Caki2 (cell line): ENCODE measurements around the gene KLHL26. TPM values are rescaled to one million over a fixed set of nuclear protein-coding genes. Genes with fewer than 3 reads are reported as not detected.
A peak's percentile ranks its signal among the peaks of the same experiment; 100 is the strongest.

Experiments
- DNase-seq: peaks from one replicate; pipeline ENCODE4 v3.0.0-alpha.2; 2015; ENCODE audit warnings: low read depth
- in situ Hi-C: cut with HindIII; loops from 2 replicates; pipeline ENCODE4 v1.10.0; 2016; ENCODE audit warnings: low sequenced_read_pairs, low pct_unique_long_range_greater_than_20kb, mixed read lengths
- total RNA-seq: library from RNA; depleted of rRNA; stranded (reverse); fragments of >200 nt; shearing (Covaris generic); gene quantifications from 2 replicates; pipeline ENCODE4 v1.2.3, GENCODE V29; 2014; ENCODE audit warnings: low replicate concordance

The KLHL26 gene
- total RNA-seq, 1 experiment from 2014 or later: 11.2 TPM

GRCh38 chr19:18637673-18638630, 1.1 kb downstream of the KLHL26 start:
- DNase-seq: peak; percentile 63
- in situ Hi-C loops: no loop called here

DNA sequence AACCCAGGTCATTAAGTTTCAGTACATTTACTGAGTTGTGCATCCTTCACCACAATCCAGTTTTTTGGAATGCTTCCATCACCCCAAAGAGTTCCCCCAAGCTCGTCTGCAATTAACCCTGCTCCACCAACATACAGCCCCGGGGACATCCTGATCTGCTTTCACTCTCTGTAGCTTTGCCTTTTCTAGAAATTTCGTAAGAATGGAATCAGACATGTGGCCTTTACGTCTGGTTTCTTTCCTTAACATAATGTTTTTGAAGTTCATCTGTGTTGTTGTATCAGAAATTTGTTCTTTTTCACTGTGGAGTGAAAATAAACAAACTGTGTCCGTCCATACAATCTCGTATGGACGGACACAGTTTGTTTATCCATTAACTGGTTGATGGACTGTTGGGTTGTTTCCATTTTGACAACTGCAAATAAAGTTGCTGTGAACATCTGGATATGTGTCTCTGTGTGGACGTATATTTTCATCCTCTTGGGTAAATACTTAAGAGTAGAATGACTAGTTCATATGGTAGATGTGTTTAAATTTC, 2.9 kb downstream of the KLHL26 start:
- in situ Hi-C loops: no loop called here

GRCh38 chr19:18644196-18645034, 7.6 kb downstream of the KLHL26 start:
- peak; percentile 39 for DNase-seq
- in situ Hi-C loops: no loop called here

More for the DNA sequence above, 2.9 kb downstream of the KLHL26 start:
- no peak for DNase-seq

DNA sequence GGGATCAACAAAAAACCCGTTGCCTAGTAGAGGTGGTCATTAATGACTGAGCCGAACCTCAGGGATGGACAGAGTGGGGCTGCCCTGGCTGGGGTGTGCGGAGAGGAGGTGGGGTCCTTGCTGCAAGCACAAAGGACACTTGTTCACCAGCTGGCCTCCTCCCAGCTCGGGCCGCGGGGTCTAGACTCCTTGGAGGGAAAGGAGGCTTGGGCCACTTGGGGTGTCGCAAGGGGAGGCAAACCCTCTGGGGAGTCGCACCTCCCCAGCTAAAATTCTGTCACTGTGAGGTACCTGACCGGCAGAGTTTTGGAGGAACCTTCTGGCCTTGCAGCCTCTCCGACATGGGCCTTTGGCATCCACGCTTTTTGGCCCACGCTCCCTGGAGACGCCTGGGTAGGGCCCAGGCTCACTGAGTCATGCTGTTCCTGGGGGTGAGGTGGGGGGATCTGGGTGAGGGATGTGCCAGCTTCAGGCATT, 8.2 kb downstream of the KLHL26 start:
- no peak for DNase-seq
- in situ Hi-C loops: no loop called here

DNA sequence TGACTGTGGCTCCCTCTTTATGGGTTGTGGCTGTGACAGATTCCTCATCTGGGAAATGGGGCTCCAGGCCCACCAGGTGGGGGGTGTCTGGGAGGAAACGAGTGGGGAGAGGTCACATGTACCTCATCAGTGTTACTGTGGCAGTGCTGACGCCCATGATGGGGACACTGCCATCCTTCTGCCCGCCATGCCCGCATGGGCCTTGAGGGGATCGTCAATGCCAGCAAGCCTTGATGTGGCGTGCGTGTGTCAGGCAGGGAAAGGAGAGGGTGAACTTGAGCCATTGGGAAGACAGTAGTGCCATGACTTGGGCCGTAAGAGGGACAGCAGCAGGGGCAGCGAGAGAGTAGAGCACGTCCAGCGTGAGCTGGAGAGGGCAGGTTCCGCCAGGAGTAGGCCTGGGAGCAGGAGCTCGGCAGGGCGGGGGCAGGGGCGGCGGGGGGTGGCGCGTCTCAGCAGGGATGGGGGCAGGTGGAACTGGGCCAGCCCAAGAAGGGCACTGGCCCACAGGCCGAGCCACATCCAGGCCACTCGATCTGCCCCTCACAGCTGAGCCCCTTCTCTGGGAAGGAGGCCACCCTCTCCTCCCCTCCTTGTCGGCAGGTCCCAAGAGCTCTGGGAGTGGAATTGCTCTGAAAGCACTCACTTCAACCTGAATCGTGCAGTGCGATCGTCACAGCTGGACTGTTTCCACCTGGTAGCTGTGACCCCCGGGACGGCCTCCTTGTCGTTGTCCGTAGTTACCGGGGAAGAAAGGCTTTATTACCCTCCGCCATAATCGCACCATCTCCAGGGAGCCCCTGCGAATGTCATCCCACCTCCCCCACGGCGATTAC, 9.9 kb downstream of the KLHL26 start:
- in situ Hi-C loops: no loop called here

DNA sequence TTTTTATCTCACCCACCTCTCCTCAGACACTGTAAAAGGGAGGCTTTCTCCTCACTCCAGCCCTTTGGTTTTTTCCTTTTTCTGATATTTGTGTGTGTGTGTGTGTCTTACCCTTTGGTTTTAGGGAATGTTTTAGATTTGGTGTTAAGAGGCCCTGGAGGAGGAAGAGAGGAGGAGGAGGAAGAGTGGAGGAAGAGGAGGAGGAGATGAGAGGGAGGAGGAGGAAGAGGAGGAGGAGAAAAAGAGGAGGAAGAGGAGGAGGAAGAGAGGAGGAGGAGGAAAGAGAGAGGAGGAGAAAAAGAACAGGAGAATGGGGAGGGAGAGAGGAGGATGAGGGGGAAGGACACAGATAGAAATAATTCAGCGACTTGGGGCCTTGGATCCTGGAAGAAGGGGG, 10.5 kb downstream of the KLHL26 start:
- no peak for DNase-seq
- in situ Hi-C loops: no loop called here

More for the DNA sequence above, 9.9 kb downstream of the KLHL26 start:
- DNase-seq: no peak

DNA sequence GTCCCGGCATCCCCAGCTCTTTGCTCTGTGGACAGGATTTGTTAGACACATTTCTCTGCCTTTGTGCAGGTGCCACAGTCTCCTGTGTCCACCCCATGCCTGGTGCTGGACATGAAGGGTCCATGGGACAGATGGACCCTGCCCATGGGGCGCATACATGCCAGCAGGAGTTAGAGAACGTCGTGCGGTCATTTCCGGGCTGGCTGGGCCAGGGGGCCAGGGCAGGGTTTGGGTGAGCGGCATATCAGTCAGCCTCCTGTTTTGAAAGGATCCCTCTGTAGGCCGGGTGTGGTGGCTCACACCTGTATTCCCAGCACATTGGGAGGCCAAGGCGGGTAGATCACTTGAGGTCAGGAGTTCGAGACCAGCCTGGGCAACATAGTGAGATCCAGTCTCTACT, 11.0 kb downstream of the KLHL26 start:
- no peak for DNase-seq
- in situ Hi-C loops: no loop called here

- in situ Hi-C loops: no loop called here
- no peak for DNase-seq
Measured at GRCh38 chr19:18648973-18649315, 12.1 kb downstream of the KLHL26 start.

DNA sequence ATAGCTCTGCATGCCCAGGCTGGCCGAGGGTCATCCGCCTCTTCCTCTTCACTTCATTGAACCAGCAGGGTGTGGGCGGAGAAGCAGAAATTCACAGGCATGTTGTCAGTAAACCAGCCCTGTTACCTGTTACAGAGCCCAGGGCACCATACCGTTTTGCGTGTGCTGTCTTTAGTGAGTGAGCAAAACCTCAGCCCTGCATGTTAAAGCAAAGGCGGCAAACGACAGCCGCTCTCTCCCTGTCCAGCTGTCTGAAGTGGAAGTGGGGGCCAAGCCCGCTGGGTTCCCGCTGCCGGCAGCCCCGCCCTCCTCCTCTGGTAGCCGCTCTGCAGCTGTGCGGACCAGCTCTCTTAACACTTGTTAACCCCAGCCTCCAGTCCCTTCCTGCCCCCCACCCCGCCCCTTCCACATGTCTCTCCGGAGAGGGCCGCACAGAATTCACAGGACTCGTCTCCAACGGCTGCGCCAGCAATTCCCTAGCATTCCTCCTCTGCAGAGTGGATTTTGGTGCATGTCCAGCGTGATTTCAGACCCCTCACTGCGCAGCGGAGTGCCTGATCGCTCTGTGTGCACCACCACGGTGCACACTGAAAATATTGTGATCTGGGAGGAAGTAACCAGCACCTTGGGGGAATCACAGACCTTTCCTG, 12.7 kb downstream of the KLHL26 start:
- in situ Hi-C loops: no loop called here
- DNase-seq: no peak

GRCh38 chr19:18650021-18650390, 13.2 kb downstream of the KLHL26 start:
- in situ Hi-C loops: no loop called here
- no peak for DNase-seq

DNA sequence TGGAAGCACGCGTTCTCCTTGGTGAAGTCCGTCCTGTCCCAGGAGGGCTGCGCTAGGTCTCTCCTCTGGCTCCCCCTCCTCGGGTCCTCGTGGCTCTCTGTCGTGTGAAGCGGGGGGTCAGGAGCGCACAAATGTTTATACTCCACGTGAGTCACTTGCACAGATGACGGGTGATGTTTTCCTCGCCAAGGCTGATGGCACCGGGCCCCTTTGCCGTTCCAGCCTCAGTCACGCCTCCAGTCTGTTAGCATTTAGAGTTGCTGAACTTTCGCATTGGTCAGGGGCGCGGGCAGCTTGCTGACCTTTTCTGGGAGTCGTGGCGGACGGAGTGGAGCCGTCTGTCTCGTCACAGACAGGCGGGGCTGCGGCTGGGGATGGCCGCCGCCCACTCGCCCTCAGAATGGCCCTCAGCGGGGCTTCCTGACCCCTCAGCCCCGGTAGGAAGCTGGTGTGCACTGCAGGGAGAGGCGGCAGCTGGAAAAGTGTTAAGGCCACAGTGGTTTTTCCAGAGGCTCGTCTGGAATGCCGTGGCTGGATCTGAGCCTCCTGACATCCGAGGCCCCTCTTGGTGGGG, 13.7 kb downstream of the KLHL26 start:
- in situ Hi-C loops: no loop called here
- DNase-seq: peak; percentile 52

DNA sequence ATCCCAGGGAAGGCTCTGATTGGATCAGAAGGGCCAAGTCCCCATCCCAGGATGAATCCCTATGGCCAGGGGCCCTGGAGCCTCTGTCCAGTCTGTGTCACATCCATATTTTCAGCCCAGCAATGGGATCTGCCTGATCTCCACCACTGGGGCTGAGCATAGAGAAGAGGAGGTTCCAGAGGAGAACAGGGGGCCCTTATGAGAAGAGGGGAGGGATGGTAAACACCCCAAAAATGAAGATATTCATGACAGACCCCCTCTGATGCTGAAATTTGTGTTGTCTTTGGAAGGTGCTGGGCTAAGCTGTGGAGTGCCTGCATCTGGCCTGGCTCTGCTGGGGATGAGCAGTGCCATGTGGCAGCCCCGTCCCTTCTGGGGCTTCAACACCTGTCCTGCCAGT, 14.5 kb downstream of the KLHL26 start:
- in situ Hi-C loops: no loop called here

DNA sequence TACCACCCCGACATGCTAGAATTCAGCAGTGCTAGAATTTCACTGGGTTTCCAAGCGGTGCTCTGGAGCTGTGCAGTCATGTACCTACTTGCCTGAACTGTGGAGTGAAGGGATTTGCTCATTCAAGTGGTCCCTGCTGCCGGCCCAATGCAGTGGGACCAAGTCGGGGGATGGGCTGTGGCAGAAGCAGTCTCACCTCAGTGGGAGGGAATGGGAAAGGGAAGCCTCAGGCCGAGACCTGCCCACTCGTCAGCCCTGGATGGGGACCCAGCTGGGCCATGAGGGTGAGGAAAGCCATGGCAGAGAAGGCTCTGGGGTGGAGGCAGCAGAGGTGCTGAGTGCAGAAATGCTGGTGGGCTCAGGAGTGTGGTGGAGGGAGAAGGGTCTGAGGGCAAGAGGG, 14.9 kb downstream of the KLHL26 start:
- DNase-seq: no peak
- in situ Hi-C loops: no loop called here

More for the DNA sequence above, 14.5 kb downstream of the KLHL26 start:
- no peak for DNase-seq

DNA sequence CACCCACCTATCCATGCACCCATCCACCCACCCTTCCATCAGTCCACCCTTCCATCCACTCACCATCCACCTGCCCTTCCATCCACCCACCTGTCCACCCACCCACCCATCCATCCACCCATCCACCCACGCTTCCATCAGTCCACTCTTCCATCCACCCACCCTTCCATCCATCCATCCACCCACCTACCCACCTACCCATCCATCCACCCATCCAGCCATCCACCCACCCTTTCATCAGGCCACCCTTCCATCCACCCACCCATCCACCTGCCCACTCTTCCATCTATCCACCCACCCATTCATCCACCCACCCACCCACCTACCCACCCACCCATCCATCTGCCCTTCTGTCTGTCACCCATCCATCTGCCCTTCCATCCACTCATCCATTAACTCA, 17.0 kb downstream of the KLHL26 start:
- DNase-seq: no peak
- in situ Hi-C loops: no loop called here

- in situ Hi-C loops: no loop called here
- DNase-seq: no peak
Measured at GRCh38 chr19:18654469-18654868, 17.6 kb downstream of the KLHL26 start.

DNA sequence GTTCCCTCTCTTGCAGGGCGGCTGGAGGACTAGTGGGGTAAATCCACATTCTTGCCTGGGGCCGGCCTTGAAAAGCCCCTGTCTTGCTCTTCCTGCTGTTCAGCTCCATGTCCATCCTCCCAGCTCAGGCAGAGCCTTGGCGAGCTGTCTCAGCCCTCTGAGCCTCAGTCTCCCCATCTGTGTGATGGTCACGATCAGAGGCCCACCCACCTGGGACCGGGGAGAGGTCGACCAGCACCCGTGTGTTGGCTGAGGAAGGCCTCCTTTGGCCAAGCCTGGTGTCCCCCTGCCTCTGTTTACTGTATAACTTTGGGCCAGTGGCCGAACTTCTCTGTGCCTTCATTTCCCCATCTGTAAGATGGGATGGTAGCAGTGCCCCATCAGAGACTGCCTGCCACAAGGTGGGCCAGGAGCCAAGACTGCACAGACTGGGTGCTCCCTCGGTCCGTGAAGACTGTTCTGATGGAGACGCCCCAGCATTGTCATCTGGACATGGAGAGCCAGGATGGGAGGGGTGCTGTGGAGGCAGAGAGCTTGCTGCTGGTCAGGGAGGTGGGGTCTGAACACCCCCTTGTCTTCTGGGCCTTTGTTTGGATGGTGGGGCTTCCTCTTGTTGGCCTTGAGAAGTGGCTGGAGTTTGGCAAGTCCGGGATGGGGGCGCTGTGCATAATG, 18.5 kb downstream of the KLHL26 start:
- no peak for DNase-seq
- in situ Hi-C loops: no loop called here
